Measurements from ENCODE around the gene UBALD2. TPM values are rescaled to one million over a fixed set of nuclear protein-coding genes. Genes with fewer than 3 reads are reported as not detected.
A peak's percentile ranks its signal among the peaks of the same experiment; 100 is the strongest.

UBALD2 gene
- total RNA-seq, 3 donors from 2014 or later: 11.1 to 15.1 (median 13.0) TPM

DNA sequence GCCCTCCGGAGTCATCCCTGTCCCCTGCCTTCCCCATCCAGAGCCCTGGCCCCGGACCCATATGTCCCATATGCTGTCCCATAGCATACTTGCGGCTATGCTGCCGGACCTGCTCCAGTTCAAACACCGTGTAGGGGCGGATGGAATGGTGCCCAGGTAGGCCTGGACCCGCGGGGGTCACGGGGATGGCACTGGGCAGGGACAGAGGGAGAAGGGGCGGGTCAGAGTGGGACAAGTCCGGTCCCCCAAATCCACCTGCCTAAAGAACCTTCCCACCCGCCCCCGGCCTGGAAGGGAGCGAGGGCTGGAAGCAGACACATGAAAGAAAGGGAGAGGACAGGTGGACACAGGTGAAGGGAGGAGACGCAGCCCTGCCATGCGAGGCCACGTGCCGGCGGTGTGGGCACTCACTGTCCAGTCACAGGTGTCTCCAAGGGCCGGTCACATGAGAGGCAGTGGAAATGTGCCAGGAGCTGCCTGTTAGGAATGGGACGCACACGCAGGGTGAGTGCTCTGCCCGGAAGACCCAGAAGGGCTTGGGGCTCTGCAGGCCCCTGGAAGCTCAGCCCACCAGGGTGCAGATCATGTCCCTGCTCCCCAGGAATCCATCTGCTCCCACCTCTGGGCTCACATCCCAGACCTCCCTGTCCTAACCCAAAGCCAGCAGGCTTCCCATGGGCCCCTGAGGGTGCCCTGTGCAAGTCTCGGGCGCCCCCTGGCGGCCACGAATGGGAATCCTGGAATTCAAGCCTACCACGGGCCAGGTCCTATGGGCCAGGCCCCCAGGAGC lies 14.0 kb downstream of the UBALD2 start:
- intact Hi-C loops (cut with DNase I; ENCODE audit: low total_unique reads): loop anchor here (1.0 kb wide), 1 partner anchor 156 kb away; no protein-coding TSS in a partner anchor
- H3K9me3 ChIP-seq: no peaks in the 10 kb centered on the region

DNA sequence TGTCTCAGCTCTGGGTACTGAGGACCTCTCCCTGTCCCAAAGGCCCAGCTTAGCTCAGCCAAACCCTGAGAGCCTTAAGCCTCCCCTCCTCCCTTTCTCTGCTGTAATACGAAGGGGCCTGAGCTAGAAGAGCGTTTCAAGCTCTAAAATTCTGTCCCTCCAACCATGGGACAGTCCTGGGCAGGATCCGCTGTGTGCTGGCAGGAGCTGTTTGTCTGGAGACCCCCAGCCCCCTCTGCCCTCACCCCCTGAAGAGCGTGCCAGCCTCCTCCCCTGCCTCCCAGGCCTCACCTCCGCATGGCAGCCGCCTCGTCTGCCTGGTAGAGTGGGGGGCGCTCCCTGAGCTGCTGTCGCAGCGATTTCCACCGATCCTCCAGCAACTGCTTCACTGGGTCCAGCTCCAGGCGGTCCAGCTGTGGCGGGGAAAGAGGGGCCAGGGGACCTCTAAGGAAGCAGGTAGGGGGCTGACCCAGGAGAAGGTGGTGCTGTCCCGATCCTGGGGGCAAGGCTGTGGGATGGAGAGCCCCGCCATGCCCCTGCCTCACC lies 14.7 kb downstream of the UBALD2 start:
- Histone ChIP-seq H3K27ac (no peak overlapping the region), H3K27me3 (no peaks in the 10 kb centered on the region), H3K4me3 (no peak overlapping the region), H3K4me1 (peaks cover 0 to 6% of the 10 kb centered on the region in 2 donors), H3K9me3 (no peaks in the 10 kb centered on the region), H3K36me3 (no peaks in the 10 kb centered on the region)
- no peak for DNase-seq (ENCODE audit: low spot score in 2 of 2)
- no peak for TF ChIP-seq POLR2AphosphoS5 (IDR thresholded peaks at IDR 0.05)
- TF ChIP-seq, protein P1, sequence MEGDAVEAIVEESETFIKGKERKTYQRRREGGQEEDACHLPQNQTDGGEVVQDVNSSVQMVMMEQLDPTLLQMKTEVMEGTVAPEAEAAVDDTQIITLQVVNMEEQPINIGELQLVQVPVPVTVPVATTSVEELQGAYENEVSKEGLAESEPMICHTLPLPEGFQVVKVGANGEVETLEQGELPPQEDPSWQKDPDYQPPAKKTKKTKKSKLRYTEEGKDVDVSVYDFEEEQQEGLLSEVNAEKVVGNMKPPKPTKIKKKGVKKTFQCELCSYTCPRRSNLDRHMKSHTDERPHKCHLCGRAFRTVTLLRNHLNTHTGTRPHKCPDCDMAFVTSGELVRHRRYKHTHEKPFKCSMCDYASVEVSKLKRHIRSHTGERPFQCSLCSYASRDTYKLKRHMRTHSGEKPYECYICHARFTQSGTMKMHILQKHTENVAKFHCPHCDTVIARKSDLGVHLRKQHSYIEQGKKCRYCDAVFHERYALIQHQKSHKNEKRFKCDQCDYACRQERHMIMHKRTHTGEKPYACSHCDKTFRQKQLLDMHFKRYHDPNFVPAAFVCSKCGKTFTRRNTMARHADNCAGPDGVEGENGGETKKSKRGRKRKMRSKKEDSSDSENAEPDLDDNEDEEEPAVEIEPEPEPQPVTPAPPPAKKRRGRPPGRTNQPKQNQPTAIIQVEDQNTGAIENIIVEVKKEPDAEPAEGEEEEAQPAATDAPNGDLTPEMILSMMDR (IDR thresholded peaks at IDR 0.05): no peak
- TF ChIP-seq POLR2A (IDR thresholded peaks at IDR 0.05): no peak
- intact Hi-C loops (cut with DNase I; ENCODE audit: low total_unique reads): no loop called here

More for the DNA sequence above, 14.0 kb downstream of the UBALD2 start:
- peak; percentile 78 to 86 for DNase-seq (ENCODE audit: low spot score in 2 of 2)
- peak in 1 of 3 donors; percentile 60 for TF ChIP-seq POLR2AphosphoS5 (IDR thresholded peaks at IDR 0.05)
- TF ChIP-seq, protein P1 (IDR thresholded peaks at IDR 0.05): peak; percentile 96 to 97 (median 97)
- no peak for TF ChIP-seq POLR2A (IDR thresholded peaks at IDR 0.05)
- Histone ChIP-seq H3K36me3 (no peaks in the 10 kb centered on the region), H3K4me3 (no peak overlapping the region), H3K4me1 (peaks cover 0 to 7% of the 10 kb centered on the region in 2 donors), H3K27ac (no peak overlapping the region), H3K27me3 (no peaks in the 10 kb centered on the region)

DNA sequence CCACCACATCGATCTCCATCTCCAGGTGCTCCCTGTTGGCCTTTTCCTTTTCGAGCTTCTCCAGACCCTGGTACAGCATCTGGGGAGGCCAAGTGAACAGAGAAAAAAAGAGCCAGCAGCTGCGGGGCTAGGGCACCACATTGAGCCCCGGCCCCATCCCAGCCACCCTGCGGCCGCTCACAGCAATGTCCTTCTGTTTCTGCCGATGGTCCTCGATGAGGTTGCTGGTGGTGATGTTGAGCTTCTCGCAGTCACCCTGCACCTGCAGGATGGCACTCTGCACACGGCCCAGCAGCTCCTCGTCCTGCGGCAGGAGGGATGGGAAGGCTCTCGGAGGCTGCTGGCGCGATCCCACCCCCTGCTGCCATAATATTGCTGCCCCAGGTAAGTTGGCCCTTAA lies 15.5 kb downstream of the UBALD2 start:
- no peak overlapping the region for H3K4me3 ChIP-seq
- TF ChIP-seq POLR2AphosphoS5 (IDR thresholded peaks at IDR 0.05) (no peak), POLR2A (IDR thresholded peaks at IDR 0.05) (no peak)
- TF ChIP-seq, protein P1 (IDR thresholded peaks at IDR 0.05): no peak
- H3K27me3 ChIP-seq: no peaks in the 10 kb centered on the region
- H3K4me1 ChIP-seq: peaks cover 0 to 6% of the 10 kb centered on the region in 2 donors
- H3K36me3 ChIP-seq: no peaks in the 10 kb centered on the region
- DNase-seq (ENCODE audit: low spot score in 2 of 2): no peak
- H3K9me3 ChIP-seq: no peaks in the 10 kb centered on the region
- H3K27ac ChIP-seq: no peak overlapping the region
- intact Hi-C loops (cut with DNase I; ENCODE audit: low total_unique reads): no loop called here

DNA sequence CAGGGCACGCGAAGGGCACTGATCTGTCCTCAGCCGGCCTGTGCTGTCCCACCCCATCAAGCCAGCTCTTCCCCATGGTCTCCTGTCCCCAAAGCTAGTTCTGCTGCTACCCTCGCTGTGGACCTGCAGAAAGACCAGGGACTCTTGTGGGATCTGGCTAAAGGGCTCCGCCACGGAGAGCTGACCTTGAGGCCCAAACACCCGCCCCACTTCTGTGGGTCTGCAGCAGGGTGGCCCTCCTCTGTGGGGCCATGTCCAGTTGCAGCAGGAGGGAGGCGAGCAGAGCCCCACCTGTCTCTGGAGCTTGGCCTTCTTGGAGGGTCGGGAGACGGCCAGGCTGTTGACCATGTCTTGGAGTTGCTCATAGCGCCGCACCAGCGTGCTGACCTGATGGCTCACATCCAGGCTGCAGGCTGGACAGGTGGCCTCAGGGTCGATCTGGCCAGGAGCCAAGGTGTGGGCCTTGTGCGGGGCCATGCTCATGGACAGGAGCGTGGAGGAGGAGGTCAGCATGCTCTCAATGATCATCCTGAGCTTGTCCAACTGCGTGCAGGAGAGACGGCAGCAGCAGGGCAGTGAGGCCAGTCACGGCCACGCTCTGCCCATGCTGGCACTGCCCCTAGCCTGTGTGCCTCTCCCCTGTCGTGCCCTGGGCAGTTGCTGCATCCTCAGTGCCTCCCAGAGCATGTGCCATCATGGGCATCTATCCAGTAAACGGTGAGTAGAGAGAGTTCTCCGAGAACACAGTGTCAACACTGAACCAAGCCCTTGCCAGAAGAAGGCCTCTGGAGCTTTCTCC lies 16.6 kb downstream of the UBALD2 start:
- H3K27ac ChIP-seq: no peak overlapping the region
- intact Hi-C loops (cut with DNase I; ENCODE audit: low total_unique reads): no loop called here

More for the DNA sequence above, 16.6 kb downstream of the UBALD2 start:
- Histone ChIP-seq H3K4me1 (peaks cover 0 to 3% of the 10 kb centered on the region in 2 donors), H3K27me3 (no peaks in the 10 kb centered on the region), H3K9me3 (no peaks in the 10 kb centered on the region), H3K36me3 (no peaks in the 10 kb centered on the region), H3K4me3 (no peak overlapping the region)
- TF ChIP-seq POLR2AphosphoS5 (IDR thresholded peaks at IDR 0.05): no peak
- TF ChIP-seq POLR2A (IDR thresholded peaks at IDR 0.05): no peak
- TF ChIP-seq, protein P1 (IDR thresholded peaks at IDR 0.05): no peak
- DNase-seq (ENCODE audit: low spot score in 2 of 2): no peak

All from breast epithelium (tissue), 4 donors.